NCI-H2107 treated with DMSO at 0.1 percent for 48 hours (cell line): ENCODE results near the gene GMEB2.
"Not testable (repeated sequence)": the region's sequence is repeated elsewhere in the genome, so short reads cannot be mapped to it uniquely, and the experiment has no call there.

ENCODE experiments used
- DNase-seq: peaks from one replicate; lab custom pipeline; 2025; ENCODE audit not compliant: unreplicated experiment; lab: John Stamatoyannopoulos, UW

GMEB2 gene

GRCh38 chr20:63617092-63617875, 9.6 kb downstream of the GMEB2 start:
- no peak for DNase-seq

GRCh38 chr20:63613863-63614594, 12.9 kb downstream of the GMEB2 start:
- DNase-seq, result not testable (repeated sequence)

- DNase-seq, result no peak
These were observed 14.5 kb downstream of the GMEB2 start for GRCh38 chr20:63612276-63612931.

- DNase-seq, result no peak
These were observed 15.3 kb downstream of the GMEB2 start for GRCh38 chr20:63611646-63612045.

- DNase-seq, result no peak
These were observed 16.1 kb downstream of the GMEB2 start for GRCh38 chr20:63610581-63611435.

DNA sequence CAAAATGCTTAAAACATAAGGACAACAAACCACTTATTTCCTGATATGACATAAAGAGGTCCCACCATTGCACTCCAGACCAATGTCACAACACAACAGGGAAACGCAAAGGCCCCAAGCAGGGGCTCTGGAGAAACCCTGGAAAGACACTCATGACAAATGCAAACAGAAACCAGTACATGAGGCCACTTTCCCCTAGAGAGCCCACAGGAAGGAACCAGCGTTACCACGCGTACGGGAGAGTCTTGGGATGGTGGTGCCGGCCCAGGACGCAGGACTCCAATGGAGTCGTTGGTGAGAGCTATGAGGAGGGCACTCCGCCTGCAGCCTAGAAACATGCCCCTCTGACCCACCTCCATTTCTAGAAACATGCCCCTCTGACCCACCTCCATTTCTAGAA, 20.2 kb downstream of the GMEB2 start:
- DNase-seq, result no peak

GRCh38 chr20:63602321-63602720, 24.6 kb downstream of the GMEB2 start:
- DNase-seq, result no peak

DNA sequence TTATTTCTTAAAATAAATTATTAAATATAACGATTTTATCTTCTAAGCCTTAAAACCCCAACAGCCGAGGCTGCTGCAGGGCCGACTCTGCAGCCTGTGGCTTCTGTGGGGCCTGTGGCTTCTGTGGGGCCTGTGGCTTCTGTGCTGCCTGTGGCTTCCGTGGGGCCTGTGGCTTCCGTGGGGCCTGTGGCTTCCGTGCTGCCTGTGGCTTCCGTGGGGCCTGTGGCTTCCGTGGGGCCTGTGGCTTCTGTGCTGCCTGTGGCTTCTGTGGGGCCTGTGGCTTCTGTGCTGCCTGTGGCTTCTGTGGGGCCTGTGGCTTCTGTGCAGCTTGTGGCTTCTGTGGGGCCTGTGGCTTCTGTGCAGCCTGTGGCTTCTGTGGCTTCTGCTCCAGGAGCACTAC, 25.2 kb downstream of the GMEB2 start:
- DNase-seq, result not testable (repeated sequence)

DNA sequence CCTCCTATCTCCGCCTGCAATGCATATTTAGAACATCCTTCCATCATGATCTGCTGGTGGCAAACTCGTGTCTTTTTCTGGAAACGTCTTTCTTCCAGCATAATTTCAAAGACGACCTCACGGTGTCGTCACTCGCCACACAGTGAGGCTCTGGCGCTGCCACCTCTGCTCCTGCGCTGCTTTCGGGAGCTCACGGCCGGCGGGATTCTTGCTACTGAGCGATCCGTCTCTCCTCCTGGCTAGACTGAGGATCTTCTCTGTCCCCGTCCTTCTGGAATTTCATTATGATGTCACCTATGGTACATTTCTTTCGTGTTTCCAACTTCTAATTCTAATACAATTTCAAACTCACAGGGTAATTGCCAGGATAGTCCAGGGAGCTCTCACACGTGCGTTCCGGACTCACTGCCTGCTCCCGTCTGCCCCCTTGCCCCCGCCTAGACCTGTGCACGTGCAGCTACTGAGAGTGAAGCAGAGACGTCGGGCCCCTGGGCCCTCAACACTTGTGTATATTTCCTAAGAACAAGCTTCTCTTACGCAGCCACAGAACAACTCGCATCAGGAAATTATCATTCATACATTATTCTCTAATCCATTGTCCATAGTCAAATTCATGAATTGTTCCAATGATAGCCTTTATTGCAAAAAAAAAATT, 27.4 kb downstream of the GMEB2 start:
- no peak for DNase-seq

DNA sequence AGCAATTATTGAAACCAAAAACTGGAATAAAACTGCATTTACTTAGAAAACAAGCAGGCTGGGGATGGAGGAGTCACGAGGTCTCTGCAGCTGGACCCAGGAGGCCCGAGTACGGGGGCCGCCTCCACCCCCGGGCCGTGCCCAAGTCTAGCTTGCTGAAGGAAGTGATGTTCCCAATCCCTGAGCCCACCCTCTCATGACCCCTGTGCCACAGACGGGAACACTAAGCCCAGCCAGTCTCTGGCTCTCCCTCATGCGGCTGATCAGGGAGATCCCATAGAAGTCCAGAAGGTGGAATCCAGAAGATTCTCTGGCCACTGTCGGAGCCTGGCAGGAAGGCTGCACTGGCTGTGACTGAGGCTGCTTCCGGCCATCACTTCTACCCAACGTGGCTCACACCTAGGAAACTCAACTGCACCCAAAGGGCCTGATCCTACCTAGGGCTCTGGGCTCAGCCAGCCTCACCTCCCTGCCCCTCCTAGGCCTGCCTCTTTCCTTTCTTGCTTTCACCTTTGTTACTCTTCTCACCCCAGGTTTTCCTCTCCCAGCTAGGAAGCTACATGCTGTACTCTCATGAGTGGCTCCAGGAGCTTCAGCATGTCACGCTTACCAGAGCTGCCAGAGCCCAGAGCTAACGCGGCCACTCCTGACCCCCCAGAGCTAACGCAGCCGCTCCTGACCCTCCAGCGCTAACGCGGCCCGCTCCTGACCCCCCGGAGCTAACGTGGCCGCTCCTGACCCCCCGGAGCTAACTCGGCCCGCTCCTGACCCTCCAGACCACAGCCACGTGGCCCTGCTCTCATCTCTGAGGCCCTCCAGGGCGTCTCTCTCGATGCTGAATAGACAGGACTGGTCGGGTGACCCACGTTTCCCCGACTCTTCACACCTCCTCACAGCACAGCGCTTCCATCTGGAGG, 28.2 kb downstream of the GMEB2 start:
- DNase-seq, result no peak

- DNase-seq, result no peak
These were observed 29.0 kb downstream of the GMEB2 start for GRCh38 chr20:63597651-63598478.

DNA sequence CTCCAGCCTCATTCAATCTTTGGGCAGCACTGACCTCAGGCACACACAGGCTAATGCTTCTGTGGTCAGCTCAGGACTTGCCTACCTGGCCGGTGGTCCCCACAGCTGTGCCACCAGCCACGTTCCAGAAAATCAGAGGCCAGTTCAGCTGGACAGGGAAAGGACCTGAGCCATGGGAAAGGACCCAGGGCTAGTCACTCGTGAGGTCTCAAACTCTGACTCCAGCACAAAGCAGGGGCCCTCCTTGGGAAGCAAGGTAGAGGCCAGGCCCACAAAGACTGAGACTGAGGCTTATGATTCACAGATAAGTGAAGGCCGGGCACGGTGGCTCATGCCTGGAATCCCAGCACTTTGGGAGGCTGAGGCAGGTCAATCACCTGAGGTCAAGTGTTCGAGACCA, 30.5 kb downstream of the GMEB2 start:
- no peak for DNase-seq

DNA sequence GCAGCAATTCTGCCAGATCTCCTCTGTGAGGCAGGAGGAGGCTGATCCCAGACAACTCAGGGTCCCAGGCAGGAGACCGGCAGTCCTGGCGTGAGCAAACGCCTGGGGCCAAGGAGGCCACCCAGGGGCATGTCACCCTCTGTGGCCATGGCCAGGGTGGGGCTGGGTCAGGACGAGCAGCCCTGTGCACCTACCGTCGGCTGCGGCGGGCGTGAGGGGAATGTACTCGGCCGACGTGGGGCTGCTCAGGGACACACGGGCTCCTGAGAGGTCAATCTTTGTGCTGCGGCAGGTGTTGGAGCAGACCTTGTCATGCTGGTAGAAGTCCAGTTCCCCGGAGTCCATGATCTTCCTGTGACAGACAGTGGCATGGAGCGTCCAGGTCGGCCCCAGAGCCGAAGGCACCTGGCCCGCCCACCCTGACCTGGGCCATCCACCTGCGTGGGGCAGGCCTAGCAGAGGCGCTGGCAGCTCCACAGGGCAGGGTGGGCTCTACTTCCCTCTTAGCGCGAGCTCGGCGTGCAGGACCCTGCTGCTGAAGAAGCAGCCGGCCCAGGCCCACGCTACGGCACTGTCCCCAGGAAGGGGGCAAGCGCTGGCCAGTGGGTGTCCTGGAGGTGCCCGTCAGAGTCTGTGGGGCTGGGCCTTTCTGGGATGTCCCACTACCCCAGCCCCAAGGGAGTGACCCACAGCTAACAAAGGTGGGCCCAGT, 31.3 kb downstream of the GMEB2 start:
- no peak for DNase-seq

- no peak for DNase-seq
These were observed 32.8 kb downstream of the GMEB2 start for GRCh38 chr20:63594043-63594561.

DNA sequence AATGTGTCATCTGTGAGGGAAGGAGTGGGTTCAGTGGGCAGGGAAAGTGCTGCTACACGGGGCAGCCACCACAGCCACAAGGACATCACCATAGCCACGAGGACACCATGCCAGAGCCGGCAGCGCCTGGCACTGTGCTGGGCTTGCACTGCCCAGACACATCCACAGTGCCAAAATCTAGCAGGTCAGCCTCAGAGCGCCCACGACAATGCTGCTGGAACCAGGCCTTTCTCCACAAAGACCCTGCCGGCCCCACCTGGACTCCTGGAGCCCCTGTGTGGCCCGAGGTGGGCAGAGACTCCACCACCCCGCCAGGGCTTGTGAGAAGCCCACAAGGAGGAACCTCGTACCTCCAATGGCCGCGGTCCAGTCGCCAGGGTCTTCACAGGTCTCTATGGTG, 34.2 kb downstream of the GMEB2 start:
- DNase-seq, result no peak

DNA sequence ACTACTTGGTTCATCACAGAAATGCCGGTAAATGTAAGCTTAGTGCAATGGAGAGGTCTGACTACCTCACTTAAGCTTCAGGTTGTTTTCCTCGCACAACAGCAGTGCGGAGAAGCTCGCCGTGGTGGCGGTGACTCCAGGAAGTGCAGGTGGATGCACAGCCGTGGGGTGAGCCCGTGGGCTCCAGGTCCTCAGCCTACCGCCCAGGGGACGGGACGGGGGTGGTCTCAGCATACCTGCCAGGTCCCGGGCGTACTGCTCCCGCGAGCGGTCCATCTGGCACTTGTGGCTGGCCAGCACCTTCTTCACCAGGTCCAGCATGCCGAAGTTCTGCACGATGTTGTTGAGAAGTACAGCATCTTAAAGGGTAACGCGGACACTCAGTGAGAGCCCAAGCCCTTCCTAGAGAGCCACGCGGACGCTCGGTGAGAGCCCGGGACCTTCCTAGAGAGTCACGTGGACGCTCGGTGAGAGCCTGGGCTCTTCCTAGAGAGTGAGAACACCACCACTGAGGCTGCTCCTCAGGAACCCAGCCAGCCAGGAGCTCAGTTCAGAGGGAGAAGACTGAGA, 35.0 kb downstream of the GMEB2 start:
- DNase-seq, result no peak

DNA sequence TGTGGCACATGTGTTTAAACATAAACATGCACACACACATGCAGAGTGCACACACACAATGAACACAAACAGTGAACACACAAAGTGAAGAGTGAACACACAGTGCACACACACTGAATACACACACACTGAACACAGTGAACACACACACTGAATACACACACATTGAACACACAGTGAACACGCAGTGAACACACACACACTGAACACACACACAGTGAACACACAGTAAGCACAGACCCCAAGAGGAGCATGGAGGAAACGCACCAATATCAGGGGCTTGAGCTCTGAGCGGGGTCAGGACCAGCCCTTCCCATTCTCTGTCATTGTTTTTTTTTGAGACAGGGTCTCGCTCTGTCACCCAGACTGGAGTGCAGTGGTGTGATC, 35.8 kb downstream of the GMEB2 start:
- no peak for DNase-seq
